ENCODE data around the gene ZIC1. TPM values are rescaled to one million over a fixed set of nuclear protein-coding genes. Genes with fewer than 3 reads are reported as not detected.

Gene ZIC1
- total RNA-seq, 1 experiment from 2014 or later: 0.36 TPM

- ATAC-seq: no peak
- intact Hi-C loops (cut with micrococcal nuclease; ENCODE audit: unreplicated experiment): no loop called here
- DNase-seq (ENCODE audit: low read depth, low spot score): no peak
- ChIA-PET POLR2A (no interaction called here), CTCF (interaction anchor here (0.6 kb wide), 1 partner anchor 8 kb away, joined by 3 read pairs; no protein-coding TSS in a partner anchor)
- Histone ChIP-seq H3K9me3 (ENCODE audit: control insufficient read depth, insufficient read depth, low read depth, low read length) (no peaks in the 10 kb centered on the region), H3K27me3 (ENCODE audit: control insufficient read depth, insufficient read depth, low read length) (no peaks in the 10 kb centered on the region; the same call in 1 of the 2 replicates), H3K4me1 (ENCODE audit: control insufficient read depth, insufficient read depth, low read length) (no peaks in the 10 kb centered on the region), H3K27ac (ENCODE audit: low read length) (no peak overlapping the region), H3K36me3 (ENCODE audit: control insufficient read depth, insufficient read depth, low read length) (no peaks in the 10 kb centered on the region), H3K4me3 (ENCODE audit: low read depth in 2 of 2, low read length in 2 of 2) (no peak overlapping the region)
- no TSS peak for BruUV-seq (replicated peaks)
- in situ Hi-C loops (cut with HindIII; ENCODE audit: low pct_unique_long_range_greater_than_20kb, low sequenced_read_pairs): no loop called here
- no peak for TF ChIP-seq CTCF (IDR thresholded peaks at IDR 0.05)
- TF ChIP-seq POLR2AphosphoS5 (IDR thresholded peaks at IDR 0.05; ENCODE audit: low read depth, low read length): no peak
- TF ChIP-seq TCF7L2 (IDR thresholded peaks at IDR 0.05; ENCODE audit: low read depth, low read length): no peak
- no peak for TF ChIP-seq REST (IDR thresholded peaks at IDR 0.05; ENCODE audit: insufficient read depth in 1 of 2, low read depth in 2 of 2, low read length in 1 of 2)
- no peak for TF ChIP-seq SIN3A (IDR thresholded peaks at IDR 0.05; ENCODE audit: borderline replicate concordance, insufficient read depth, low read depth, low read length)
These were observed 13.0 kb downstream of the ZIC1 start for GRCh38 chr3:147422196-147422595.

GRCh38 chr3:147422601-147423536 lies 13.7 kb downstream of the ZIC1 start:
- POLR2A ChIA-PET: no interaction called here
- H3K36me3 ChIP-seq (ENCODE audit: control insufficient read depth, insufficient read depth, low read length): no peaks in the 10 kb centered on the region
- no peak overlapping the region for H3K4me3 ChIP-seq (ENCODE audit: low read depth in 2 of 2, low read length in 2 of 2)
- no peaks in the 10 kb centered on the region; the same call in 1 of the 2 replicates for H3K27me3 ChIP-seq (ENCODE audit: control insufficient read depth, insufficient read depth, low read length)
- TF ChIP-seq CTCF (IDR thresholded peaks at IDR 0.05) (no peak), TCF7L2 (IDR thresholded peaks at IDR 0.05; ENCODE audit: low read depth, low read length) (no peak), POLR2AphosphoS5 (IDR thresholded peaks at IDR 0.05; ENCODE audit: low read depth, low read length) (no peak), SIN3A (IDR thresholded peaks at IDR 0.05; ENCODE audit: borderline replicate concordance, insufficient read depth, low read depth, low read length) (no peak), REST (IDR thresholded peaks at IDR 0.05; ENCODE audit: insufficient read depth in 1 of 2, low read depth in 2 of 2, low read length in 1 of 2) (no peak)
- in situ Hi-C loops (cut with HindIII; ENCODE audit: low pct_unique_long_range_greater_than_20kb, low sequenced_read_pairs): no loop called here
- DNase-seq (ENCODE audit: low read depth, low spot score): no peak
- BruUV-seq (replicated peaks): no TSS peak
- H3K9me3 ChIP-seq (ENCODE audit: control insufficient read depth, insufficient read depth, low read depth, low read length): no peaks in the 10 kb centered on the region
- ATAC-seq: no peak
- H3K4me1 ChIP-seq (ENCODE audit: control insufficient read depth, insufficient read depth, low read length): no peaks in the 10 kb centered on the region
- CTCF ChIA-PET: interaction anchor here (0.6 kb wide), 1 partner anchor 8 kb away, joined by 3 read pairs; no protein-coding TSS in a partner anchor
- intact Hi-C loops (cut with micrococcal nuclease; ENCODE audit: unreplicated experiment): no loop called here
- H3K27ac ChIP-seq (ENCODE audit: low read length): no peak overlapping the region
